Measurements from ENCODE around the gene SLIT3.

DNA sequence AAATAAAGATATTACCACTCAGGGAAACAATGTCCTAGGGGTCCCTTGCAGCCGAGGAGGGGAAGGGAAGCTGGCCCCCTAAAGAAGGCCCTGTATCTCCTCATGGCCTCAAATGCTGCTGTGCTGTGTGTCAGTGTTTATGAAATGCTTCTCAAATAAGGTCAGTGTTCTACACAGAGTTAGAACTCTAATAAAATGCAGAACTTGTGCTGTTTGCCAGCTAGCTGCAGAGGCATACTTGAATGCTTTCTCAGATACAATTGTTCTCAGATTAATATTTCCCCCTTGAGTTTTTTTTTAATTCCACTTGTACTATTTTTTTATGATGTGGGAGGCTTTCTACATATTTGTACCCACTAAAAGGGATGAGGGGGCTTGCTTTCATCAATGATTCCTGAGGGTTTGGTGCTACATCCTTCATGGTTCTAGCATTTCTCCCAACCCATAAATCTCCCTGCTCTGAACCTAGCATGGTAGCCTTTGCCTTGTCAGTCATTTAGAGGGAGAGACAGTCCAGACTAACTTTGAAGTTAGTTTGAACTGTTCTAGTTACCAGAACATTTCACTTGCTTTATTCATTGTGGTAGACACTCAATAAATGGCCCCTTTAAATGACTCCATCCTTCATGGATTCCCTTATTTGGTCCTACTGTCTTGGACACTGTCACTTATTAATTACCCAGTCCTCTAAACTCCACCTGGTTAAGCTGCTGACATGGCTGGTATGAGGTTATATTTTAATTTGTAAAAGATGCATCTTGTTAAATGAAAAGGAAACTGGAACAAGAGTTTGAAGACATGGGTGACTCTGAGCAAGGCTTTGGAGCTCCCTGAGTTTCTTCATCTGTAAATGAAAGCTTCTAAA lies 12.6 kb downstream of the SLIT3 start:
- TF ChIP-seq, protein P1, sequence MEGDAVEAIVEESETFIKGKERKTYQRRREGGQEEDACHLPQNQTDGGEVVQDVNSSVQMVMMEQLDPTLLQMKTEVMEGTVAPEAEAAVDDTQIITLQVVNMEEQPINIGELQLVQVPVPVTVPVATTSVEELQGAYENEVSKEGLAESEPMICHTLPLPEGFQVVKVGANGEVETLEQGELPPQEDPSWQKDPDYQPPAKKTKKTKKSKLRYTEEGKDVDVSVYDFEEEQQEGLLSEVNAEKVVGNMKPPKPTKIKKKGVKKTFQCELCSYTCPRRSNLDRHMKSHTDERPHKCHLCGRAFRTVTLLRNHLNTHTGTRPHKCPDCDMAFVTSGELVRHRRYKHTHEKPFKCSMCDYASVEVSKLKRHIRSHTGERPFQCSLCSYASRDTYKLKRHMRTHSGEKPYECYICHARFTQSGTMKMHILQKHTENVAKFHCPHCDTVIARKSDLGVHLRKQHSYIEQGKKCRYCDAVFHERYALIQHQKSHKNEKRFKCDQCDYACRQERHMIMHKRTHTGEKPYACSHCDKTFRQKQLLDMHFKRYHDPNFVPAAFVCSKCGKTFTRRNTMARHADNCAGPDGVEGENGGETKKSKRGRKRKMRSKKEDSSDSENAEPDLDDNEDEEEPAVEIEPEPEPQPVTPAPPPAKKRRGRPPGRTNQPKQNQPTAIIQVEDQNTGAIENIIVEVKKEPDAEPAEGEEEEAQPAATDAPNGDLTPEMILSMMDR (conservative IDR thresholded peaks at IDR 0.05): no peak
- no peak for TF ChIP-seq EZH2 (IDR thresholded peaks at IDR 0.05; ENCODE audit: low read depth)

Data from PC-9 (cell line).